OCI-LY3 (cell line): ENCODE measurements around the gene CHD6.

ENCODE experiments used
- EZH2phosphoT487 ChIP-seq: fragments of 200-600 bp; shearing (Covaris generic); IDR thresholded peaks from 2 replicates; pipeline ENCODE4 v1.6.1; 2018; ENCODE audit warnings: antibody characterized with exemption, mixed run types, low read depth
- TF ChIP-seq, protein P1 (sequence below): fragments of 200-600, 300-600 bp; sonication (generic); IDR thresholded peaks from 2 replicates; pipeline ENCODE4 v1.5.1; 2014; ENCODE audit warnings: antibody characterized with exemption, low read length, low read depth

- TF ChIP-seq, protein P1, sequence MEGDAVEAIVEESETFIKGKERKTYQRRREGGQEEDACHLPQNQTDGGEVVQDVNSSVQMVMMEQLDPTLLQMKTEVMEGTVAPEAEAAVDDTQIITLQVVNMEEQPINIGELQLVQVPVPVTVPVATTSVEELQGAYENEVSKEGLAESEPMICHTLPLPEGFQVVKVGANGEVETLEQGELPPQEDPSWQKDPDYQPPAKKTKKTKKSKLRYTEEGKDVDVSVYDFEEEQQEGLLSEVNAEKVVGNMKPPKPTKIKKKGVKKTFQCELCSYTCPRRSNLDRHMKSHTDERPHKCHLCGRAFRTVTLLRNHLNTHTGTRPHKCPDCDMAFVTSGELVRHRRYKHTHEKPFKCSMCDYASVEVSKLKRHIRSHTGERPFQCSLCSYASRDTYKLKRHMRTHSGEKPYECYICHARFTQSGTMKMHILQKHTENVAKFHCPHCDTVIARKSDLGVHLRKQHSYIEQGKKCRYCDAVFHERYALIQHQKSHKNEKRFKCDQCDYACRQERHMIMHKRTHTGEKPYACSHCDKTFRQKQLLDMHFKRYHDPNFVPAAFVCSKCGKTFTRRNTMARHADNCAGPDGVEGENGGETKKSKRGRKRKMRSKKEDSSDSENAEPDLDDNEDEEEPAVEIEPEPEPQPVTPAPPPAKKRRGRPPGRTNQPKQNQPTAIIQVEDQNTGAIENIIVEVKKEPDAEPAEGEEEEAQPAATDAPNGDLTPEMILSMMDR, result no peak
- no peak for TF ChIP-seq EZH2phosphoT487
These were observed 110.3 kb downstream of the CHD6 start for GRCh38 chr20:41507851-41508250.
